ENCODE measurements around the gene PRKCA.

PRKCA gene

GRCh38 chr17:66665194-66665593 lies 362.8 kb downstream of the PRKCA start:
- no peak overlapping the region for H3K27ac ChIP-seq
- no peak for DNase-seq (ENCODE audit: low spot score)

GRCh38 chr17:66667090-66667489 lies 364.7 kb downstream of the PRKCA start:
- no peak overlapping the region for H3K27ac ChIP-seq
- no peak overlapping the region for H3K4me3 ChIP-seq
- no peak for TF ChIP-seq CTCF (IDR thresholded peaks at IDR 0.05)
- DNase-seq (ENCODE audit: low spot score) = no peak

More at GRCh38 chr17:66665194-66665593, 362.8 kb downstream of the PRKCA start:
- TF ChIP-seq CTCF (IDR thresholded peaks at IDR 0.05) = no peak
- H3K4me3 ChIP-seq = no peak overlapping the region

GRCh38 chr17:66667491-66668030 lies 365.1 kb downstream of the PRKCA start:
- Histone ChIP-seq H3K27ac (no peak overlapping the region), H3K4me3 (no peak overlapping the region)
- DNase-seq (ENCODE audit: low spot score) = no peak
- TF ChIP-seq CTCF (IDR thresholded peaks at IDR 0.05) = no peak

- no peak overlapping the region for H3K27ac ChIP-seq
- no peak for TF ChIP-seq CTCF (IDR thresholded peaks at IDR 0.05)
- no peak overlapping the region for H3K4me3 ChIP-seq
- no peak for DNase-seq (ENCODE audit: low spot score)
These were observed 367.8 kb downstream of the PRKCA start for GRCh38 chr17:66670206-66670605.

GRCh38 chr17:66671156-66671555 lies 368.7 kb downstream of the PRKCA start:
- H3K4me3 ChIP-seq = no peak overlapping the region
- no peak for TF ChIP-seq CTCF (IDR thresholded peaks at IDR 0.05)
- no peak overlapping the region for H3K27ac ChIP-seq
- DNase-seq (ENCODE audit: low spot score) = no peak

- H3K4me3 ChIP-seq = no peak overlapping the region
- H3K27ac ChIP-seq = no peak overlapping the region
- DNase-seq (ENCODE audit: low spot score) = no peak
- peak; percentile 59 for TF ChIP-seq CTCF (IDR thresholded peaks at IDR 0.05)
These were observed 371.4 kb downstream of the PRKCA start for GRCh38 chr17:66673668-66674276.

- no peak for TF ChIP-seq CTCF (IDR thresholded peaks at IDR 0.05)
- no peak for DNase-seq (ENCODE audit: low spot score)
- no peak overlapping the region for H3K4me3 ChIP-seq
- H3K27ac ChIP-seq = peak overlapping the region in 1 of 2 donors; percentile 35
These were observed 373.0 kb downstream of the PRKCA start for GRCh38 chr17:66675273-66675990.
